ENCODE data around the gene MTMR12. TPM values are rescaled to one million over a fixed set of nuclear protein-coding genes. Genes with fewer than 3 reads are reported as not detected.
A peak's percentile ranks its signal among the peaks of the same experiment; 100 is the strongest.

MTMR12 gene
- 27.7 TPM for total RNA-seq

- DNase-seq: peak; percentile 100
Measured at GRCh38 chr5:32312595-32313332, at the start of gene MTMR12. MTMR12 (minus strand) TSS chr5:32312939; CDS start chr5:32312838, 101 bp downstream.

- no peak for DNase-seq
Measured at GRCh38 chr5:32362527-32362926, 49.8 kb upstream of the MTMR12 start.

GRCh38 chr5:32360906-32361305 is 48.2 kb upstream of the MTMR12 start:
- no peak for DNase-seq

DNA sequence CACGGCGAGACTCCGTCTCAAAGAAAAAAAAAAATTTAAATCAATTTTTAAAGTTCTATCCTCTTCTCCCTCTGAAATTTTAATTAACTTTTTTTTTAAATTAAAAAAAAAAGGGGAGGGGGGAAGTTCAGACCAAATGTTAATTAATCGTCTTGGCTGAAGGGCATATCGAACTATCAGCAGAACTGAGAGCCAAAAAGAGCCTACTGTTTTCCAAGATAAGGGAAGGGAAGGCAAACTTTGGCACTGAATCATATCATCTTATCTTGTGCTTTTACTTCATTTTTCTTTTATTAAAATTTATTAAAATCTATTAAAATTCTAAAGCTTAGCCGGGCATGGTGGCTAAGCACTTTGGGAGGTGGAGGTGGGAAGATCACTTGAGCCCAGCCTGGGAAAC is 45.9 kb upstream of the MTMR12 start:
- DNase-seq: no peak

GRCh38 chr5:32357658-32358057 is 44.9 kb upstream of the MTMR12 start:
- no peak for DNase-seq

- no peak for DNase-seq
Measured at GRCh38 chr5:32355686-32356085, 42.9 kb upstream of the MTMR12 start.

GRCh38 chr5:32353420-32353819 is 40.7 kb upstream of the MTMR12 start:
- DNase-seq: no peak

- DNase-seq: no peak
Measured at GRCh38 chr5:32352685-32353084, 39.9 kb upstream of the MTMR12 start.

- no peak for DNase-seq
Measured at GRCh38 chr5:32346869-32347268, 34.1 kb upstream of the MTMR12 start.

GRCh38 chr5:32343058-32343672 is 30.4 kb upstream of the MTMR12 start:
- no peak for DNase-seq

DNA sequence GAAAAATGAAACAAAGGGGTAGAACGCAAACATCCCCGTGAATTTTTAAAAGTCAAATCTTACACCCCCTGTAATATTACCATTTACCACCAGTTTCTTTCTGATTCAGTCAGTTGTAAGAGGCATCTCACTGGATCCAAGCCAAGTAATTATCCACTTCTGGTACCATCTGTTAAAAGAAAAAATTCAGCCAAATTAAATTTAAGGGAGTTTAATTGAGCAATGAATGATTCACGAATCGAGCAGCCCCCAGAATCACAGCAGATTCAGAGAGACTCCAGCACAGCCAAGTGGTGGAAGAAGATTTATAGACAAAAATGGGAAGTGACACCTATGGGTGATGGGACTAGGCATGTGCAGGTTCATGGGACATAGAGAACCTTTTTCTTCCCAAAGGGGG is 29.9 kb upstream of the MTMR12 start:
- no peak for DNase-seq

DNA sequence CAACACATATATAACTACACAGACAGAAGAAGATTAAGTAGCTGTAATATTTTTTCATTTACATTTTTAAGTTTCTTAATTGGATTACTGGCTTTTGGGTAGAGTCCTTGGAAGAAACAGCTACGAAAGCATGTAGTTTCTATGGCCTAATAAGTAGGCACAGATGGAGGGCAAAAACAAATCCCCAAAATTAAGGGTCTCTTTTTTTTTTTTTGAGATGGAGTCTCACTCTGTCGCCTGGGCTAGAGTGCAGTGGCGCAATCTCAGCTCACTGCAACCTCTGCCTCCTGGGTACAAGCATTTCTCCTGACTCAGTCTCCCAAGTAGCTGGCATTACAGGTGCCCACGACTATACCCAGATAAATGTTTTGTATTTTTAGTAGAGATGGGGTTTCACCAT is 27.1 kb upstream of the MTMR12 start:
- DNase-seq: no peak

GRCh38 chr5:32339198-32339597 is 26.5 kb upstream of the MTMR12 start:
- DNase-seq: no peak

GRCh38 chr5:32332966-32333365 is 20.2 kb upstream of the MTMR12 start:
- no peak for DNase-seq

DNA sequence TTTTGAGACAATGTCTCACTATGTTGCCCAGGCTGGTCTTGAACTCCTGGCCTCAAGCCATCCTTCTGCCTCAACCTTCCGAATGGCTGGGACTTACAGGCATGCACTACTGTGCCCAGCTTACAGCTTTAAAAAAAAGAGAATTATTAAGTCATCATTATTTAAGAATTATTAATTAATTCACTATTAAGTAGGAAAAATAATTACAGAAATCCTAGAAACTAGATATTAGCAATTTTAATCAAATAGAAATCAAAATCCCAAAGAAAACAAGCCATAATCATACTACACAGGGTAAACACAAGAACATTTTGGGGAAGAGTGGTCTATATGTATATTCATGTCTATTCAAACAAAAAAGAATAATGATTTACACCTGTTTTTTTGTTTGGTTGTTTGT is 19.6 kb upstream of the MTMR12 start:
- DNase-seq: no peak

- no peak for DNase-seq
Measured at GRCh38 chr5:32331935-32332274, 19.2 kb upstream of the MTMR12 start.

GRCh38 chr5:32331217-32331934 is 18.6 kb upstream of the MTMR12 start:
- no peak for DNase-seq

DNA sequence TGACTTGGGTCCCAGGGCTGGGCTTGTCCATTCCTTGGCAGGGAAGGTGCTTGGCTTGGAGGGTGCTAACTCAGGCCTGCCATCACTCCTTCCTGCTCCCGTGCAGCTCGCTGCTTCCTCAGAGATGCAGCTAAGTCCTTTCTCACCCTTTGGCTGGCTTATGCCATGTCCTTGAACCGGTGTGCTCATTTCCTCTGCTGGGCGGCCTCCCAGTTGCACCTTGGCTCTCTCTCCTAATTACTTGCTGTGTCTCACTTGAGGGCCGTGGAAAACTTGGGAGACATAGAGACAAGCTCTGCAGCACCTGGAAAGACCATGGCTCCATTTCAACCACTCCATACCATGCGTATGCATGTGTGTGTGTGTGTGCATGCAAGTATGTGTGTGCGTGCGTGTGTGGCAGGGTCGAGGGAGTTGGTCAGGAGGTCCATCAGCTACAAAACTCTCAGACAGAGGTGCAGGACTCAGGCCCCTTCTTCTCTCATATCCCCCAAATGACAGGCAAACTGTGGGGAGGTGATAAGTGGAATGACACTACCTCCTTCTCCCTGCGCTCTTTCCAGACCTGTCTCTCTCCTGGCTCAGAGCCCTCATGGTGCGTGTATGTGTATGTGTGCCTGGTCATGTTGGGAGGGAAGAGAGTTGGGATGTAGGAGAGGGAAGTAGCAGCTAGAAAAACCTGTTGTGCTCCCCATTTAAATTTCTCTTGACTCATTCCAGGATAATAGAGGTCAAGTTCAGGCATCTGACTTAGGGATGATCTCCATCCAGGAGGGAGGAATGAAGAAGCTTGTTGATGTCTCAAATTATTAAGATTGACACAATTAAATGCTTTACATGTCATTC is 17.6 kb upstream of the MTMR12 start:
- no peak for DNase-seq

DNA sequence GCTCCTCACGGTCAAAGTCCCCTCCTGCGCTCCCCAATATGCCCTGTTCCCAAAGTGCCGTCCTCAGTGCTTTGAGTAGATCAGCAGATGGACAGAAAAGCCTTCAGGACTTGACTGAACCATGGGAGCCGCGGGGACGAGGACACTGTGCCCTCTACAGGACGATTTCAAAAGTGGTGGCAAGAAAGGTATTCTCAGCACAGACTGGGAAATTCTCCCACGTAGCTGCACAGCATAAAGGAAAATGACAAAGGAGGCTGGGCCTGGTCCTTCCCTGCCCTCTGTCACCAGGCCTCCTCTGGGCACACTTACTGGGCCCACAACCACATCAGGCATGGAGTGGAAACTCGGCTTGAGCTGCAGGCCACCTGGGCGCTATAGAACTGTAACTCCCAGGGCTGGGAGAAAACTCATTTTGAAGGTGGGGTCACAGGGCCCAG is 16.7 kb upstream of the MTMR12 start:
- peak; percentile 25 for DNase-seq

- DNase-seq: no peak
Measured at GRCh38 chr5:32326216-32326772, 13.6 kb upstream of the MTMR12 start.

- no peak for DNase-seq
Measured at GRCh38 chr5:32325616-32326015, 12.9 kb upstream of the MTMR12 start.

DNA sequence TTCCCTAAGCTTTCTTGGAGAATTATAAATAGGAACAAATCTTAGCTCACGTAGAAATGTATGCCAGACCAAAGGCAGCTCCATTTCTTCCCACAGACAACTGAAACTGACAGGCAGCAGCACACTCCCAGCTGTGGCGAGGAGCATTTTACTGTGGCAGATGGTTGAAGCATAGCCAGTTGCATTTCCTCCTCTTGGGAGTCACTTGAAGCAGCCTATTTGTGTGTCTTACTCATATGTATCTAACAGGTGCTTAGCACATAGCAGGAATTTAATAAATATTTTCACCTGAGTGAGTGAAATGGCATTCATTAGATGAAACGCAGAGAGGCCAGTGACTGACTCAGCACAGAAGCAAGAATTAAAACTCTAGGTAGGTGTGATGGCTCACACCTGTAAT is 12.3 kb upstream of the MTMR12 start:
- DNase-seq: peak; percentile 39
